ENCODE data around the gene LBHD2. TPM values are rescaled to one million over a fixed set of nuclear protein-coding genes. Genes with fewer than 3 reads are reported as not detected.

The LBHD2 gene
- total and polyA plus RNA-seq, 10 of the 15 experiments (the other 5 are each of a cell fraction or from before 2014, with no cell fraction given) = not detected

DNA sequence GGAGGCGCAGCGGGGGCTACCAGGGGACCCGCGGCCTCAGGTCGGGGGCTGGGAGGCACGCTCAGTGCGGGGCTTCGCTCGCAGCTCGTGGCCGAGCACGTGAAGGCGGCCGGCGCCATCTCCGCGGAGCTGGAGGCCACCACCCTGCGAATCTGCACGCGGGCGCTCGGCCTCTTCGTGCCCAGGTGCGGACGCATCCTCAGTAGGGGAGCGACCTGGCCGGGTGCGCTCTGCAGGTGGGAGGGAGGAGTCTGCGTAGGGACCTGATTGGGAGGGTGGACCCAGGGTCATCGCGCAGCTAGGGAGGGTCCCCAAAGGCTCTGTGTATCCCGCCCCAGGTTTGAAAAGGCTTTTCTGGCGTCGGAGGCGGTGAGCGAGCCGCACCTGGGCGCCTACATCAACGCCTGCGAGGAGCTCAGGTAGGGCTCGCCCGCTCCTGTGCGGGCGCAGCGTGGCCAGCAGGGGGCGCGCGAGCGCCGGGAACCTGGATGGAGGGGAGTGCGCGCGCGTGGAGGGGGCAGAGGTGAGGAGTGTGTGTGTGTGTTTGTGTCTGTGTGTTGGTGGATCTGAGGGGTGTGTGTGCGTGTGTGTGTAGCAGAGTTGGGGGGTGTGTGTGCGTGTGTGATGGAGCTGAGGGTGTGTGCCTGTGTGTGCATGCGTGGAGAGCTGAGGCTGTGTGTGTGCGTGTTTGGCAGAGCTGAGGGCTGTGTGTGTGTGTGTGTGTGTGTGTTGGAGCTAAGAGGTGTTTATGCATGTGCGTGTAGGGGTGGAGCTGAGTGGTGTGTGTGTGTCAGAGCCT, 20.8 kb downstream of the LBHD2 start (continued):
- TF ChIP-seq FOS (IDR thresholded peaks at IDR 0.05; ENCODE audit: borderline replicate concordance, extremely low read depth, insufficient read length) (no peak), REST (IDR thresholded peaks at IDR 0.05; ENCODE audit: low read depth, low read length) (no peak), TCF7 (IDR thresholded peaks at IDR 0.05; ENCODE audit: borderline replicate concordance) (no peak), CBX5 (IDR thresholded peaks at IDR 0.05; ENCODE audit: low read depth) (no peak), TARDBP (IDR thresholded peaks at IDR 0.05; ENCODE audit: borderline replicate concordance) (no peak), SMAD5 (IDR thresholded peaks at IDR 0.05; ENCODE audit: low read depth) (no peak), CREM (IDR thresholded peaks at IDR 0.05; ENCODE audit: low read depth) (no peak), ZSCAN29 (IDR thresholded peaks at IDR 0.05) (no peak), HCFC1 (IDR thresholded peaks at IDR 0.05; ENCODE audit: low read length) (no peak), MTA3 (IDR thresholded peaks at IDR 0.05; ENCODE audit: borderline replicate concordance, low read length) (no peak), STAT3 (IDR thresholded peaks at IDR 0.05; ENCODE audit: low read depth, low read length) (no peak)
- TF ChIP-seq, protein P1, sequence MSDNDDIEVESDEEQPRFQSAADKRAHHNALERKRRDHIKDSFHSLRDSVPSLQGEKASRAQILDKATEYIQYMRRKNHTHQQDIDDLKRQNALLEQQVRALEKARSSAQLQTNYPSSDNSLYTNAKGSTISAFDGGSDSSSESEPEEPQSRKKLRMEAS (IDR thresholded peaks at IDR 0.05; ENCODE audit: low read depth, low read length) = no peak
